ENCODE data around the gene HSD3B7.

The HSD3B7 gene

DNA sequence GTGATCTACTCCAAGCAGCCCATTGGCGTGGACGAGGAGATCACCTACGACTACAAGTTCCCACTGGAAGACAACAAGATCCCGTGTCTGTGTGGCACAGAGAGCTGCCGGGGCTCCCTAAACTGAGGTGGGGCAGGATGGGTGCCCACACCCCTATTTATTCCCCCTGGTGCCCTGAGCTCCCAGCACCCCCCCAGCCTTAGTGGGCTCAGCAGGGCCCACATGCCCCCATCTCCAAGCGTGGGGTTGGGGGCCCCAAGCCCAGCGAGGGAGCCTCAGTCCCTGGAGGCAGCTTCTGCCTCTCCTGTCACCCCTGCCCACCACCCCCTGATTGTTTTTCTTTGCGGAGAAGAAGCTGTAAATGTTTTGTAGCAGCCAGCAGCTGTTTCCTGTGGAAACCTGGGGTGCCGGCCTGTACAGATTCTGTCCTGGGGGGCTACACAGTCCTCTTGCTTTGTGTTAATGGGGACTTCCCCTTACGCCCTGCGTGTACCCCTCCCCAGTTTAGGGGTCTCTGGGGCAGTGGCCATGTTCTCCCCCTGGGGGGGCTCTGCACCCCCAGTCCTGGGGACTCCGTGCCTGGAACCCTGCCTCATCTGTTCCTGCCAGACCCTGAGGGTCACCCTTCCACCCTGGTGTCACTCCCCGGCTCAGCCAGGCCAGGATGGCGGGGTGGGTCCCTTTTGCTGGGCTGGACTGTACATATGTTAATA, 953 bp upstream of the HSD3B7 start:
- no peak for DNase-seq (ENCODE audit: low spot score)

- DNase-seq (ENCODE audit: low spot score), result no peak
Observed at GRCh38 chr16:30985401-30986128, 558 bp downstream of the HSD3B7 start.

DNA sequence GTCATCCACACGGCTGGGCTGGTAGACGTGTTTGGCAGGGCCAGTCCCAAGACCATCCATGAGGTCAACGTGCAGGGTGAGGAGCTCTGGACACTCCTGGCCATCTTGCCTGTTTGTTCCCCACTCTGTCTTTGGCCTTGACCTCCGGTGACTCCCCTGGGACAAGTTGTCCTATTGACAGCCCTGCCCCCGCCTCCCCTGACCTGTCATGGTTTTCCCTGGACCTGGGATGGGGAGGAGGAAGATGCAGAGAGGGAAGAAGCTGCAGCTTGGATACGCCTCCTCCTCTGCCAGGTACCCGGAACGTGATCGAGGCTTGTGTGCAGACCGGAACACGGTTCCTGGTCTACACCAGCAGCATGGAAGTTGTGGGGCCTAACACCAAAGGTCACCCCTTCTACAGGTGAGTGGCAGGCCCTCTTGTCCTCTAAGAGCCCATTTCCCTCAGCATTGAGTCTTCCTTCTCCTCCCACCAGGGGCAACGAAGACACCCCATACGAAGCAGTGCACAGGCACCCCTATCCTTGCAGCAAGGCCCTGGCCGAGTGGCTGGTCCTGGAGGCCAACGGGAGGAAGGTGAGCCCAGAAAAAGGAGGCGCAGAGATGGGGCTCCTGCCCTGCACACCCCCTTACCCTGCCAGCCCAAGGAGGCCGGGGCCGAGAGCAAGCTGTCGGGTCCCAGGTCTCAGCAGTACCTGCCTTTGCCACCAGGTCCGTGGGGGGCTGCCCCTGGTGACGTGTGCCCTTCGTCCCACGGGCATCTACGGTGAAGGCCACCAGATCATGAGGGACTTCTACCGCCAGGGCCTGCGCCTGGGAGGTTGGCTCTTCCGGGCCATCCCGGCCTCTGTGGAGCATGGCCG, 1.4 kb downstream of the HSD3B7 start:
- DNase-seq (ENCODE audit: low spot score), result no peak

DNA sequence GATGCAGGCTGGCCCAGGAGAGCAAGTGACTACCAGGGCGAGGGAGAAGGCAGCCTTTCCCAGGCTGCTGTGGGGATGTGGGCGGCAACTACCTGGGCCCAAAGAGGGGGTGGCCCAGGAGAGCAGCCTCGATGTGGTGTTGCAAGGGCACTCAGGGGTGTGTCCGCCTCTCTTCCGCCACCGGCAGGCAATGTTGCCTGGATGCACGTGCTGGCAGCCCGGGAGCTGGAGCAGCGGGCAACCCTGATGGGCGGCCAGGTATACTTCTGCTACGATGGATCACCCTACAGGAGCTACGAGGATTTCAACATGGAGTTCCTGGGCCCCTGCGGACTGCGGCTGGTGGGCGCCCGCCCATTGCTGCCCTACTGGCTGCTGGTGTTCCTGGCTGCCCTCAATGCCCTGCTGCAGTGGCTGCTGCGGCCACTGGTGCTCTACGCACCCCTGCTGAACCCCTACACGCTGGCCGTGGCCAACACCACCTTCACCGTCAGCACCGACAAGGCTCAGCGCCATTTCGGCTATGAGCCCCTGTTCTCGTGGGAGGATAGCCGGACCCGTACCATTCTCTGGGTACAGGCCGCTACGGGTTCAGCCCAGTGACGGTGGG, 2.7 kb downstream of the HSD3B7 start:
- no peak for DNase-seq (ENCODE audit: low spot score)

- DNase-seq (ENCODE audit: low spot score), result no peak
Observed at GRCh38 chr16:30989469-30990047, 4.6 kb downstream of the HSD3B7 start.

DNA sequence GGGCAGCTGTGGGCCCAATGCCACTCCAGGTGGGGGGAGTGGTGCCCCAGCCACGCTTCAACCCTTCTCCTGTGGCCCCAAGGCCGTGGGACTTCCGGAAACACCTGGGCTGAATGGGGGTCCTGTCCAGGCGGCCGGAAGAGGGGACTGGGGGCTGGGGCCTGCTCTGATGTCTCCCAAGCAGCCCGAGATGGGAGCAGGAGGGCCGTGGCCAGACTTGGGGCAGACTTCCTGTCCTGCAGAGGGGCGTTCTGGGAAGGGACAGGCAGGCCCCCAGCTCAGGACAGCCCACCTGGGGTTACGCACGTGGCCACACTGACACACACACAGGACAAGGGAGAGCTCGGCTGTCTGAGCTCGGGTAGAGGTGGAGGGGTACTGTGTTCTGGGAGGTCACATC, 5.1 kb downstream of the HSD3B7 start:
- no peak for DNase-seq (ENCODE audit: low spot score)

- no peak for DNase-seq (ENCODE audit: low spot score)
Observed at GRCh38 chr16:30991052-30991451, 6.0 kb downstream of the HSD3B7 start.

DNA sequence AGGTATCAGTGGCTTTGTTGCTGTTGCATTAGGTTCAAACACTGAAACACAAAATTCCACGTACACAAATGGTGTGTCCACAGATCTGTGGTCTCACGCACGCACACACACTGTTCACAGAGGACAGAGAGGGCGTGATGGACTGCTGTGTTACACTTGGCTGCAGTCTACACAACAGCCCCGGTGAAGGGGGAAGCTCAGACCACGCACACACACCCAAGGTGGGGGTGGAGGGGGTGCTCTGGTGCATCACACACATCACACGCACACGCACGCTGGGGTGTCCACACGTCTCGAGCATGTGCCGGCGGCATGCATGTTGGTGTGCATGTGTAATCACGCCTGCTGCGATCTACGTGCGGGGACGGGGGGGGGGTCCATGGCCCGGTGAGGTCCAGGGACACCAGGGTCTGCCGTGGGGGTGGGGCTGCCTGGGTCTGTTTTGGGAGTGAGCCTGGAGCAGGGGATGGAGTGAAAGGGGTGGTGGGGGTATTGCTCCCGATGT, 7.3 kb downstream of the HSD3B7 start:
- DNase-seq (ENCODE audit: low spot score), result no peak

- no peak for DNase-seq (ENCODE audit: low spot score)
Observed at GRCh38 chr16:30992931-30993816, 8.2 kb downstream of the HSD3B7 start.

GRCh38 chr16:30995927-30996323, 10.9 kb downstream of the HSD3B7 start:
- DNase-seq (ENCODE audit: low spot score), result no peak

DNA sequence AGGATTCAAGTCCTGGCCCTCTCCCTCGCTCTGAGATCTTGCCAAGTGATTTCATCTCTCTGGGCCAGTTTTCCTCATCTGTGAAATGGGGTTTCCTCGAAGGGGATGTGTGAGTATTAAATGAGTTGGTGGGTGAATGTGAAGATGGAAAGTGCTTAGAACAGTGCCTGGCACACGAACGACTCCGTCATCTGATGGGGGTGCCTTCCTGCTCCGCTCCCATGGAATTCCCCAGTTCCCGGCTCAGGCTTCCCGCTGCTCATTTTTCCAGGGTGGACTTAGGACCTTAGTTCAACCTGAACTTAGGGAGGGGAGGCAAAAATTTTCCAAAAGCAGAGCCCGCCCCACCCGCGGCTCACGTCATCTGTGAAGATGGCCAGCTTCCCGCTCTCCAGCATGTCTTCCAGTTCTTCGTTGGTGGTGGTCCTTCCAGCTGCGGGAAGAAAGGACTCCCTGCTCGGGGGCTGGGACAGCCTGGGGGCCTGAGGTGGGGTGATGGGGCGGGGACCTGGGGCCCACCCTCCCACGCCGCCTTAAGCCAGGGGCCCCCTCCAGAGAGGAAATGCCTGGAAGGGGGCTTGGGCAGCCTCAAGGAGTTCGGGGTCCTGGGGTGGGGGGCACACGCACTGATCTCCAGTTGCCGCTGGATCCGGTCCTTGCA, 11.4 kb downstream of the HSD3B7 start:
- no peak for DNase-seq (ENCODE audit: low spot score)

DNA sequence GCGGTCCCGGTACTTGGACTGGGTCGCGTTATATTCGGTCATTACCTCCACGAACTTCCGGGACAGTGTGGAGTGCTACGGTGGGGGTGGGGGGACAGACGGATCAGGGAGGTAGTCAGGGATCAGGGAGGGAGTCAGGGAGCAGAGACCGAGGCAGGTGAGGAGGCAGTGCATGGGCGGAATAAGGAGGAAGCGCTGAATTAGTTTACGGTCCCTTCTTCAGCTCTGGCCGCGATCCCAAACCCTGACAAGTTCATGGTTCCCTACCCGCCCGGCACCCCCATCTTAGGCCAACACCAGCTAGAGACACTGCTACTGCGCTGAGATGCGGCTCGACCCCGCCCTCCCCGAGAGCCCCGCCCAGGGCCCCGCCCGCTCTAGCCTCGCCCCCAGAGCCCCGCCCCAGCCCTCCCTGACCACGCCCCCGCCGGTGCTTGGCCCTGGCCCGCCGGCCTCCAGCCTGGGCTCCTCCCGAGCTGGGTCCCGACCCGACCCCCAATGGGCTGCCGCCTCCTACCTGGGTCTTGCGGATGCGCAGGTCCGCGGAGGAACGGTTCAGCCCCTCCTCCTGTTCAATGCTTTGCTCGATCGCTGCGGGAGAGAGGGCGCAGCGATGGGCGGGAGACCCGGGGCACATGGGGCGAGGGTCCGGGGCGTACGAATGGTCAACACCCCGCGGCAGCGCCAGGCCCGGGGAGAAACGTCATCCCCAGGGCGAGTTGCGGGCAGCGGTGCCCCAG, 12.1 kb downstream of the HSD3B7 start:
- peak; percentile 80 for DNase-seq (ENCODE audit: low spot score)

GRCh38 chr16:30997725-30998711, 13.0 kb downstream of the HSD3B7 start:
- no peak for DNase-seq (ENCODE audit: low spot score)

- DNase-seq (ENCODE audit: low spot score), result no peak
Observed at GRCh38 chr16:30998852-30999761, 14.1 kb downstream of the HSD3B7 start.

DNA sequence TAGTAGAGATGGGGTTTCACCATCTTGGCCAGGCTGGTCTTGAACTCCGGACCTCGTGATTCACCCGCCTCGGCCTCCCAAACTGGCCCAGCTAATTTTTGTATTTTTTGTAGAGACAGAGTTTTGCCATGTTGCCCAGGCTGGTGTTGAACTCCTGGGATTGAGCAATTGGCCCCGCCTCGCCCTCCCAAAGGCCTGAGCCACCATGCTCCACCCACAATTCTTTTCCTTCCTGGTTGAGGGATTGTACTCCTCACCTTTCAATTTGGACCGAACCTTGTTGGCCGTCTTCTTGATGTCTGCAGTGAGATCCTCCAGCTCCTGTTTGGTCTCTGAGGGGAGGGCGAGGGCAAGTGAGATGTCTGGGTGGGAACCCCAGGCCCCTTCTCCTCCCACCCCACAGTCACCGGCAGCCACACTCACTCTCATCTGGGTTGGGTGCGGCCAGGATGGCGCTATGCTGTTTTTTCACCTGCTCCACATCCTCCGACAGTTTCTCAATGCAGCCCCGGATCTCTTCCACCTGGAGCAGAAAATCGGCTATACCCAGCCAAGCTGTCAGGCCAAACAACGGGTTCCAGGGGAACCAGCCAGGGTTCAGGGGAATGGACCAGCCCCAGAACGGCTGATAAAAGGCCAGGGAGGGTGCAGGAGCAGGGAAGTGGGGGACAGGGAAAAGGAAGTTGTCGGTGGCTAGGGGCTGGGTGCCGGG, 15.8 kb downstream of the HSD3B7 start:
- no peak for DNase-seq (ENCODE audit: low spot score)

DNA sequence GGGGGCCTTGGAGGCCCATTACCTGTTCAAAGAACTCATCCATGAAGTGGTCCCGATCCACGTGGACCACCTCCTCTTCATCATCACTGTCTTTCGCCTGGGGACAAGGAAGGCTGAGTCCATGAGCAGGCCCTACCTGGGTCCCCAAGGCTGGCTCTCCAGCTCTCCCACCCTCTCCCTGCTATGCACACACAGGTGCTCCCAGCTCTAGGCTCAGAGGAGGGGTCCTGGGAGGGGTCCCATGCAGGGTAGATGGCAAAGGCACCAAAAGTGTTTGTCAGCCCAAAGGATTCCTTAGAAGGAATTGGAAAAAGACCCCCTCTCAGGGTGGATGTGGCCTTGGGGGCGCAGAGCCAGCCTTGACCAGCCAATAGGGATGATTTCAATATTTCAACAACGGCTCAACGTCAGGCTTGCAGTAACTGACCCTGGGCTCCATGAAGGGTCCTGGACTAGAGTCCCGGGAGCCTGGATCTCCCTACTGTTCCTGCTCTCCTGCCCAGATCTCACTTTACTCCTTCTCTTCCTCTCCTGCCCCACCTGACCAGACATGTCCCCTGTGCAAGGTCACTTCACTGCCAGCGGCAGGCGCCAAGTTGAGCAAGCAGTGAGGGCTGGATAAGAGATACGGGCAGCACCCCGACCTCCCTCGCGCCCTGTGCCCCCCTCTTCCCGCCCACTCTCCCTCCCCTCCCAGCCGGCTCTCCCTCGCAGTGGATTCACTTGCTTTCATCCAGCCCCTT, 16.7 kb downstream of the HSD3B7 start:
- peak; percentile 40 for DNase-seq (ENCODE audit: low spot score)

Data from hematopoietic multipotent progenitor cell treated with erythropoietin and hydrocortisone succinate and interleukin-3 and kit ligand, for 15 days (in vitro differentiated cells).